H9 (cell line): ENCODE results near the gene LRRC17. TPM values are rescaled to one million over a fixed set of nuclear protein-coding genes. Genes with fewer than 3 reads are reported as not detected.

Source experiments
- DNase-seq: peaks from one replicate; pipeline ENCODE4 v3.0.0-alpha.2; 2017
- H2AFZ ChIP-seq: one replicate; pipeline ENCODE4 v1.6.1; 2013; ENCODE audit warnings: mild to moderate bottlenecking, low read length, control low read depth, moderate library complexity
- H2AK5ac ChIP-seq: 2 replicates; pipeline ENCODE4 v1.6.1; 2013; ENCODE audit warnings: low read length, control low read depth, mixed read lengths; ENCODE audit not compliant: insufficient read length
- H2BK120ac ChIP-seq: one replicate; pipeline ENCODE4 v1.6.1; 2013; ENCODE audit warnings: low read depth, mild to moderate bottlenecking, low read length, control low read depth, inconsistent platforms; ENCODE audit not compliant: poor library complexity, severe bottlenecking
- H2BK12ac ChIP-seq: 2 replicates; pipeline ENCODE4 v1.6.1; 2013; ENCODE audit warnings: low read length, control low read depth, mixed read lengths, low read depth; ENCODE audit not compliant: insufficient read length
- H2BK15ac ChIP-seq: 2 replicates; pipeline ENCODE4 v1.6.1; 2013; ENCODE audit warnings: low read depth, low read length, control low read depth
- H2BK20ac ChIP-seq: one replicate; pipeline ENCODE4 v1.6.1; 2013; ENCODE audit warnings: low read depth, mild to moderate bottlenecking, low read length, control low read depth, inconsistent platforms; ENCODE audit not compliant: poor library complexity, severe bottlenecking
- H2BK5ac ChIP-seq: 2 replicates; pipeline ENCODE4 v1.6.1; 2013; ENCODE audit warnings: low read length, control low read depth, mixed read lengths; ENCODE audit not compliant: insufficient read length
- H3K14ac ChIP-seq: 2 replicates; pipeline ENCODE4 v1.6.1; 2013; ENCODE audit warnings: low read length, control low read depth; ENCODE audit not compliant: insufficient read depth
- H3K18ac ChIP-seq: 2 replicates; pipeline ENCODE4 v1.6.1; 2013; ENCODE audit warnings: low read depth, mild to moderate bottlenecking, mixed read lengths, low read length, control low read depth; ENCODE audit not compliant: insufficient read length
- H3K23ac ChIP-seq: 2 replicates; pipeline ENCODE4 v1.6.1; 2013; ENCODE audit warnings: low read length, control low read depth, mixed read lengths, low read depth; ENCODE audit not compliant: insufficient read length
- H3K23me2 ChIP-seq: 2 replicates; pipeline ENCODE4 v1.6.1; 2013; ENCODE audit warnings: low read depth, mild to moderate bottlenecking, mixed read lengths, low read length, control low read depth; ENCODE audit not compliant: insufficient read length, poor library complexity, severe bottlenecking
- H3K27ac ChIP-seq: 2 replicates; pipeline ENCODE4 v1.5.1; 2013; ENCODE audit warnings: low read length, control low read depth, mixed read lengths, low read depth; ENCODE audit not compliant: insufficient read length
- H3K27me3 ChIP-seq: 2 replicates; pipeline ENCODE4 v1.6.1; 2013; ENCODE audit warnings: low read length, control low read depth, inconsistent platforms; ENCODE audit not compliant: insufficient read depth
- H3K4ac ChIP-seq: 2 replicates; pipeline ENCODE4 v1.6.1; 2013; ENCODE audit warnings: low read depth, mild to moderate bottlenecking, control low read depth, inconsistent platforms, low read length, moderate library complexity
- H3K4me1 ChIP-seq: 2 replicates; pipeline ENCODE4 v1.6.1; 2013; ENCODE audit warnings: low read length, control low read depth, inconsistent platforms; ENCODE audit not compliant: insufficient read depth
- H3K4me2 ChIP-seq: 2 replicates; pipeline ENCODE4 v1.6.1; 2013; ENCODE audit warnings: low read length, control low read depth, mixed read lengths; ENCODE audit not compliant: insufficient read length, insufficient read depth
- H3K56ac ChIP-seq: 2 replicates; pipeline ENCODE4 v1.6.1; 2013; ENCODE audit warnings: low read depth, mild to moderate bottlenecking, mixed read lengths, low read length, control low read depth; ENCODE audit not compliant: insufficient read length
- H3K79me1 ChIP-seq: 2 replicates; pipeline ENCODE4 v1.6.1; 2013; ENCODE audit warnings: low read depth, mild to moderate bottlenecking, moderate library complexity, low read length, control low read depth, inconsistent platforms; ENCODE audit not compliant: insufficient read depth, poor library complexity, severe bottlenecking
- H3K79me2 ChIP-seq: 2 replicates; pipeline ENCODE4 v1.6.1; 2013; ENCODE audit warnings: low read length, control low read depth, inconsistent platforms; ENCODE audit not compliant: insufficient read depth
- H3K9ac ChIP-seq: 2 replicates; pipeline ENCODE4 v1.6.1; 2013; ENCODE audit warnings: low read length, control low read depth, mixed read lengths; ENCODE audit not compliant: insufficient read length; ENCODE audit errors: extremely low read depth
- H3K9me3 ChIP-seq: one replicate; pipeline ENCODE4 v1.6.1; 2013; ENCODE audit warnings: low read depth, low read length, inconsistent platforms; ENCODE audit not compliant: control insufficient read depth
- H3T11ph ChIP-seq: one replicate; pipeline ENCODE4 v1.6.1; 2013; ENCODE audit warnings: mild to moderate bottlenecking, low read length, control low read depth, inconsistent platforms
- H4K20me1 ChIP-seq: one replicate; pipeline ENCODE4 v1.6.1; 2013; ENCODE audit not compliant: control insufficient read depth, insufficient read length, insufficient read depth
- H4K5ac ChIP-seq: 2 replicates; pipeline ENCODE4 v1.6.1; 2013; ENCODE audit warnings: low read depth, mild to moderate bottlenecking, mixed read lengths, low read length, control low read depth; ENCODE audit not compliant: insufficient read length
- H4K8ac ChIP-seq: replicated peaks from 2 replicates; pipeline ENCODE4 v1.6.1; 2013; ENCODE audit warnings: low read length, control low read depth, mixed read lengths, low read depth; ENCODE audit not compliant: insufficient read length
- H4K91ac ChIP-seq: 2 replicates; pipeline ENCODE4 v1.6.1; 2013; ENCODE audit warnings: low read depth, mild to moderate bottlenecking, moderate library complexity, mixed read lengths, low read length, control low read depth; ENCODE audit not compliant: insufficient read length
- H3K27ac Mint-ChIP-seq, 3 experiments: 2 replicates in 2 of 3; 3 replicates in 1 of 3; pipeline ENCODE4 v1.8.0; 2020 to 2021; ENCODE audit warnings: mixed read lengths in 3 of 3, mild to moderate bottlenecking in 1 of 3, moderate library complexity in 1 of 3
- H3K27me3 Mint-ChIP-seq: 2 replicates; pipeline ENCODE4 v1.8.0; 2021; ENCODE audit warnings: low read depth, mild to moderate bottlenecking, moderate library complexity, mixed read lengths
- H3K36me3 Mint-ChIP-seq, 3 experiments: 2 replicates in 2 of 3; 3 replicates in 1 of 3; pipeline ENCODE4 v1.8.0; 2020 to 2021; ENCODE audit warnings: low read depth in 3 of 3, mixed read lengths in 3 of 3; ENCODE audit not compliant: insufficient read depth in 1 of 3
- H3K4me1 Mint-ChIP-seq, 2 experiments: 2 replicates each; pipeline ENCODE4 v1.8.0; 2020; ENCODE audit warnings: mixed read lengths in 2 of 2
- H3K4me3 Mint-ChIP-seq, 2 experiments: 2 replicates in 1 of 2; 3 replicates in 1 of 2; pipeline ENCODE4 v1.8.0; 2020 to 2021; ENCODE audit warnings: mild to moderate bottlenecking in 2 of 2, mixed read lengths in 2 of 2, moderate library complexity in 1 of 2
- H3K9me3 Mint-ChIP-seq, 2 experiments: 2 replicates in 1 of 2; 3 replicates in 1 of 2; pipeline ENCODE4 v1.8.0; 2020; ENCODE audit warnings: mild to moderate bottlenecking in 2 of 2, mixed read lengths in 2 of 2, moderate library complexity in 1 of 2
- total RNA-seq: library from RNA; stranded (reverse); gene quantifications from 2 replicates; pipeline ENCODE4 v1.2.1, GENCODE V29; 2021
- TF ChIP-seq, protein P1 (sequence below): fragments of 200-600 bp; sonication (generic); conservative IDR thresholded peaks from 3 replicates; pipeline ENCODE4 v1.8.0; 2021; ENCODE audit warnings: antibody characterized with exemption, mild to moderate bottlenecking

LRRC17 gene
- total RNA-seq, 1 experiment from 2014 or later = 2.0 TPM

DNA sequence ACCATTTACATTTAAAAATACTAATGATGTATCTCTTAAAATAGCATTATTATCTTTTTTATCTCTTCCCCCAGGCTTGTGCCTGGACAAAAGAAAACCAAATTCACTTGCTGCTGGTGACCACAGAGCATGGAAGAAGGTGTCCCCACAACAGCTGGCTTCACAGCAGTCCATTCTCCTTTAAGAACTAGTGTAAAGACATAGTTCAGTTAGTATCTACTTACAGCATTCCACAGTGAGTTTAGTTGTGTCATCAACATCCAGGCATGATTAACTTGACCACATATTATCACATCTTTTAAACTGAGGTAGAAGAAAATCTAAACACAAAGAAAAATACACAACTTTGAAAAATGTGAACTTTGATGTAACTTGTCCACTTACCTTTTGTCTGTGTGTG lies 55.0 kb downstream of the LRRC17 start:
- Histone ChIP-seq H3K4ac (no peak overlapping the region), H2BK5ac (no peak overlapping the region), H3K79me2 (no peaks in the 10 kb centered on the region), H4K91ac (no peak overlapping the region), H3T11ph (no peak overlapping the region), H3K4me2 (no peak overlapping the region), H4K8ac (no peak overlapping the region), H2BK15ac (no peak overlapping the region), H4K5ac (no peak overlapping the region), H3K14ac (no peak overlapping the region), H3K9me3 (no peaks in the 10 kb centered on the region), H2AK5ac (no peak overlapping the region), H3K23me2 (no peaks in the 10 kb centered on the region), H3K4me1 (no peaks in the 10 kb centered on the region), H3K79me1 (no peaks in the 10 kb centered on the region), H2BK12ac (no peak overlapping the region), H3K23ac (no peak overlapping the region), H2BK20ac (no peak overlapping the region), H2AFZ (no peak overlapping the region), H3K18ac (no peak overlapping the region), H2BK120ac (no peak overlapping the region), H3K27ac (no peak overlapping the region), H3K27me3 (no peaks in the 10 kb centered on the region), H4K20me1 (no peaks in the 10 kb centered on the region), H3K9ac (no peak overlapping the region), H3K56ac (no peak overlapping the region)
- H3K4me1 Mint-ChIP-seq = no peaks in the 10 kb centered on the region
- no peaks in the 10 kb centered on the region for H3K9me3 Mint-ChIP-seq
- H3K27me3 Mint-ChIP-seq = no peaks in the 10 kb centered on the region
- no peaks in the 10 kb centered on the region for H3K36me3 Mint-ChIP-seq
- H3K27ac Mint-ChIP-seq = no peak overlapping the region
- TF ChIP-seq, protein P1, sequence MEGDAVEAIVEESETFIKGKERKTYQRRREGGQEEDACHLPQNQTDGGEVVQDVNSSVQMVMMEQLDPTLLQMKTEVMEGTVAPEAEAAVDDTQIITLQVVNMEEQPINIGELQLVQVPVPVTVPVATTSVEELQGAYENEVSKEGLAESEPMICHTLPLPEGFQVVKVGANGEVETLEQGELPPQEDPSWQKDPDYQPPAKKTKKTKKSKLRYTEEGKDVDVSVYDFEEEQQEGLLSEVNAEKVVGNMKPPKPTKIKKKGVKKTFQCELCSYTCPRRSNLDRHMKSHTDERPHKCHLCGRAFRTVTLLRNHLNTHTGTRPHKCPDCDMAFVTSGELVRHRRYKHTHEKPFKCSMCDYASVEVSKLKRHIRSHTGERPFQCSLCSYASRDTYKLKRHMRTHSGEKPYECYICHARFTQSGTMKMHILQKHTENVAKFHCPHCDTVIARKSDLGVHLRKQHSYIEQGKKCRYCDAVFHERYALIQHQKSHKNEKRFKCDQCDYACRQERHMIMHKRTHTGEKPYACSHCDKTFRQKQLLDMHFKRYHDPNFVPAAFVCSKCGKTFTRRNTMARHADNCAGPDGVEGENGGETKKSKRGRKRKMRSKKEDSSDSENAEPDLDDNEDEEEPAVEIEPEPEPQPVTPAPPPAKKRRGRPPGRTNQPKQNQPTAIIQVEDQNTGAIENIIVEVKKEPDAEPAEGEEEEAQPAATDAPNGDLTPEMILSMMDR = no peak
- no peak for DNase-seq
- H3K4me3 Mint-ChIP-seq = no peak overlapping the region
